Memory B cell (primary cell): ENCODE measurements around the gene IQSEC3.

Experiments
- ATAC-seq: fragments of 150-1000 bp; cut with Tn5 transposase; 2 replicates; pipeline ENCODE4 v1.10.0; 2021; ENCODE audit warnings: low read depth, mild to moderate bottlenecking, moderate library complexity
- DNase-seq, 2 donors: peaks; one replicate each; pipeline ENCODE4 v3.0.0; 2022; ENCODE audit warnings: low spot score in 2 of 2
- H3K27ac Mint-ChIP-seq: one replicate; pipeline ENCODE4 v1.8.0; 2022; ENCODE audit warnings: mild to moderate bottlenecking, moderate library complexity, mixed read lengths
- H3K27me3 Mint-ChIP-seq: one replicate; pipeline ENCODE4 v1.8.0; 2022; ENCODE audit warnings: mixed read lengths
- H3K36me3 Mint-ChIP-seq: one replicate; pipeline ENCODE4 v1.8.0; 2022; ENCODE audit warnings: mild to moderate bottlenecking, mixed read lengths
- H3K4me1 Mint-ChIP-seq: one replicate; pipeline ENCODE4 v1.8.0; 2022; ENCODE audit warnings: mixed read lengths
- H3K4me3 Mint-ChIP-seq: one replicate; pipeline ENCODE4 v1.8.0; 2022; ENCODE audit warnings: mild to moderate bottlenecking, moderate library complexity, mixed read lengths
- H3K9me3 Mint-ChIP-seq: one replicate; pipeline ENCODE4 v1.8.0; 2022; ENCODE audit warnings: mixed read lengths

Gene IQSEC3

DNA sequence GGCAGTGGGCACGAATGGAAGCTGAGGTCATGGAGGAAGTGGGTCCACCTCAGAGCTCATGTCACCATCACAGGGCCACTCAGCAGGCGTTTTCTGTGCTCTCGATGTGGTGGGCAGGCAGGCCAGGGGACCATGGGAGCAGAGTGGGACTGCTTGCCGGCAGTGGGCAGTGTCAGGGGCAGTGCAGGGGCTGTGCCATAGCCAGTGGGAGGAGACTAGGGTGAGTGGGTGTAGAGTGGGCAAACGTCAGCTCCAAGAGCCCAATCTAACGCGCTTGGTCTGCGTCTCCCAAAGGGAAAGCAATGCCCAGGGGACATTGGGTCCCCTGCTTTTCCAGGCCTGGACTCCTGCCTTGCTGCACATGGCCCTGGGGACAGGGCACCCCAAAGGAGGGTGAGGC is 89.1 kb downstream of the IQSEC3 start:
- Mint-ChIP-seq H3K4me1 (peaks cover 2% of the 10 kb centered on the region), H3K9me3 (peaks cover 2% of the 10 kb centered on the region), H3K4me3 (no peak overlapping the region), H3K36me3 (no peaks in the 10 kb centered on the region), H3K27ac (no peak overlapping the region), H3K27me3 (peaks cover 11% of the 10 kb centered on the region)
- no peak for ATAC-seq
- DNase-seq = no peak

- DNase-seq = no peak
- no peak for ATAC-seq
- Mint-ChIP-seq H3K4me1 (peaks cover 2% of the 10 kb centered on the region), H3K27ac (no peak overlapping the region), H3K36me3 (no peaks in the 10 kb centered on the region), H3K9me3 (peaks cover 2% of the 10 kb centered on the region), H3K4me3 (no peak overlapping the region), H3K27me3 (peaks cover 7% of the 10 kb centered on the region)
These were observed 90.4 kb downstream of the IQSEC3 start for GRCh38 chr12:156945-157344.

GRCh38 chr12:157644-158043 is 91.1 kb downstream of the IQSEC3 start:
- DNase-seq (no peak), ATAC-seq (no peak)
- Mint-ChIP-seq H3K36me3 (no peaks in the 10 kb centered on the region), H3K27ac (no peak overlapping the region), H3K4me3 (no peak overlapping the region), H3K27me3 (peaks cover 6% of the 10 kb centered on the region), H3K4me1 (peaks cover 2% of the 10 kb centered on the region), H3K9me3 (peaks cover 2% of the 10 kb centered on the region)

DNA sequence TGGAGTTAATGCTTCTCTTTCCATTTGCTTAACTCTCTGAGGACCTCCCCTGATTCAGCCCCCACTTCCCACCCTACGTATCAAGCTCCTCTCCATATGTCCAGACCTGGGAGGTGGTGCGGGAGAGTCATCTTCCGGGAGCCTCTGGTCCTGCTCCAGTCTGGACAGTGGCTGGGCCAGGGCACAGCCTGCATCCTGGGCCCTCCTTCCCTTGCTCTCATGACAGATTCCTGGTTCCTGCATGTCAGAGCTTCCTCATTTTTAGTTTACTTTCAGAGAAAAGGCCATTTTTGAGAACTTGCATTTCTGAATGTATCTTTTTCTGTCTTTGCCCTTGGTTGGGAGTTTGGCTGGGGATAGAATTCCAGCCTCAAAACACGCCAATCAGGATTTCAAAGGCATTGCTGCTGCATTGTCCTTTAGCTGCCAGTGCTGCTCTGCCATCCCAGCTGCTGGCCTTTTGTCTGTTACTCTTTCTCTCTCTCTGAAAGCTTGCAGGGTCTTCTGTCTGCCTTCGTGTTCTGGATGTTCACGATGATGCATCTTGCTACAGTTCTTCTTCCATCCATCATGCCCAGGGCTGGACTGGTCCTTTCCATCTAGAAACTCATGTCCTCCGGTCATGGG is 92.7 kb downstream of the IQSEC3 start:
- no peak overlapping the region for H3K4me3 Mint-ChIP-seq
- no peak overlapping the region for H3K27ac Mint-ChIP-seq
- no peak for ATAC-seq
- peaks cover 6% of the 10 kb centered on the region for H3K27me3 Mint-ChIP-seq
- no peaks in the 10 kb centered on the region for H3K36me3 Mint-ChIP-seq
- peaks cover 2% of the 10 kb centered on the region for H3K9me3 Mint-ChIP-seq
- no peak for DNase-seq
- peaks cover 2% of the 10 kb centered on the region for H3K4me1 Mint-ChIP-seq

GRCh38 chr12:160858-161257 is 94.3 kb downstream of the IQSEC3 start:
- Mint-ChIP-seq H3K4me3 (no peak overlapping the region), H3K27ac (no peak overlapping the region), H3K9me3 (peaks cover 2% of the 10 kb centered on the region), H3K4me1 (peaks cover 2% of the 10 kb centered on the region), H3K36me3 (no peaks in the 10 kb centered on the region), H3K27me3 (peaks cover 6% of the 10 kb centered on the region)
- DNase-seq = no peak
- no peak for ATAC-seq

DNA sequence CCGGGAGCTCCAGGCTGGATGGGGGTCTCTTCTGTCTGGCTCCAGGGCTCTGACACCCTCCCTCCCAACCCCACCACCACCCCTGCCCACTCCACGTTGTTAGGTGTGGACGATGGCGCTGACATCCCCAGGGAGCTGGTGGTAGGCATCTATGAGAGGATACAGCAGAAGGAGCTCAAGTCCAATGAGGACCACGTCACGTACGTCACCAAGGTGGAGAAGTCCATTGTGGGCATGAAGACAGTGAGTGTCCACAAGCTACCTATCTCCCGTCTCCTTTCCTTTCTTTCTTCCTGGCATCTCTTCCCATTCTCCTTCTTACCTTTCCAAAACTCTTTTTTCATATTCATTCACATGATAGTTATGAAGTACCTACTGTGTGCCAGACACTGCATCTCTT is 95.3 kb downstream of the IQSEC3 start:
- DNase-seq = no peak
- ATAC-seq = no peak
- Mint-ChIP-seq H3K4me1 (peaks cover 2% of the 10 kb centered on the region), H3K4me3 (no peak overlapping the region), H3K9me3 (peaks cover 2% of the 10 kb centered on the region), H3K27ac (no peak overlapping the region), H3K36me3 (no peaks in the 10 kb centered on the region), H3K27me3 (peaks cover 9% of the 10 kb centered on the region)

GRCh38 chr12:162467-163307 is 96.1 kb downstream of the IQSEC3 start:
- no peak for DNase-seq
- Mint-ChIP-seq H3K27me3 (peaks cover 9% of the 10 kb centered on the region), H3K9me3 (peaks cover 2% of the 10 kb centered on the region), H3K36me3 (no peaks in the 10 kb centered on the region), H3K27ac (no peak overlapping the region), H3K4me1 (peaks cover 2% of the 10 kb centered on the region), H3K4me3 (no peak overlapping the region)
- ATAC-seq = no peak

DNA sequence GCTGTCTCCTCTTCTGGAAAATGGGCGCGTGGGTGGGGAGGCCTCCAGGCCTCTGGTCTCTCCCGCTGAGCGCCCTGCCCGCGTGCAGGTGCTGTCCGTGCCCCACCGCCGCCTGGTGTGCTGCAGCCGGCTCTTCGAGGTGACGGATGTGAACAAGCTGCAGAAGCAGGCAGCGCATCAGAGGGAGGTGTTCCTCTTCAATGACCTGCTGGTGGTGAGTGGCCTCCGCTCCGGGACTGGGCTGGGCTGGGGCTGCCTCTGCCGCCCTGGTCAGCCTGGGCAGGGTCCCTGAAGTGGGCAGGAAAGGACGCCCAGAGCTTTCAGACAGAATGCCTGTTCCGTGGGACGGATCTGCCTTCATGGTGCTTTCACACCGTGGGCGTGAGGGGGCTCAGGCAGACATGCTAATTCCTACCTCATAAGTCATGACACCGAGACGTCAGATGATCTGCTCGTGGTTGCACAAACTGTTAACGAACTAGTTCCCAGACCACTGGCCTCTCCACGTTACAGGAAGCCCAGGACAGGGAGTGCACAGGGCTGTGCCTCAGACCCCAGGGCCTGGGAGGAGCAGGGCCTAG is 96.9 kb downstream of the IQSEC3 start:
- Mint-ChIP-seq H3K36me3 (no peaks in the 10 kb centered on the region), H3K27me3 (peaks cover 9% of the 10 kb centered on the region), H3K4me3 (no peak overlapping the region), H3K4me1 (peaks cover 2% of the 10 kb centered on the region), H3K27ac (no peak overlapping the region), H3K9me3 (peaks cover 2% of the 10 kb centered on the region)
- DNase-seq (no peak), ATAC-seq (no peak)

GRCh38 chr12:164207-164606 is 97.6 kb downstream of the IQSEC3 start:
- peaks cover 8% of the 10 kb centered on the region for H3K27me3 Mint-ChIP-seq
- H3K36me3 Mint-ChIP-seq = no peaks in the 10 kb centered on the region
- no peak overlapping the region for H3K4me3 Mint-ChIP-seq
- H3K9me3 Mint-ChIP-seq = no peaks in the 10 kb centered on the region
- H3K27ac Mint-ChIP-seq = no peak overlapping the region
- DNase-seq (no peak), ATAC-seq (no peak)
- H3K4me1 Mint-ChIP-seq = no peaks in the 10 kb centered on the region

DNA sequence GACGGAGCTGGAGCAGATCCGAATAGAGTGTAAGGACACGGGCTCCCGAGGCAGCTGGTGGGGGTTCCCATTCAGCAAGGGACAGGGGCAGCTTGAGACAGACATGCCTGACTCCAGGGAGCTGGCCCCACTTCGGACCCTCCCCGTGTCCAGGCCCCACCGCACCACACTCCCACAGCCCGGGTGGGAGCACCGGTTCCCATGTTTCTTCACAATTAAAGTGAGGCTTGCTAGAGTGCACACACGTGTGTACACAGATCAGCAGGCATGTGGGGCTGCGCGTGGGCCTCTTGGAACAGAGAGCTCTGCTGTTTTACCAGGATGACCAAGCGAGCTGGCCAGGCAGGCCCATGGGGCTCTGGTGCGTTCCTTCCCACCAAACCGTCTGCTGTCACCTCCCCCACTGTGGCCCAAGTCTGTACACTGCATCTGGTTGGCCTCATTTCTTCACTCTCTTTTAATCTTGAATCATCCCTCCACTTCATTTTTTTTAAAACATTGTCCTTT is 99.3 kb downstream of the IQSEC3 start:
- no peak overlapping the region for H3K27ac Mint-ChIP-seq
- H3K4me1 Mint-ChIP-seq = no peaks in the 10 kb centered on the region
- H3K4me3 Mint-ChIP-seq = no peak overlapping the region
- H3K27me3 Mint-ChIP-seq = peaks cover 14% of the 10 kb centered on the region
- H3K9me3 Mint-ChIP-seq = no peaks in the 10 kb centered on the region
- no peak for DNase-seq
- ATAC-seq = no peak
- H3K36me3 Mint-ChIP-seq = no peaks in the 10 kb centered on the region

DNA sequence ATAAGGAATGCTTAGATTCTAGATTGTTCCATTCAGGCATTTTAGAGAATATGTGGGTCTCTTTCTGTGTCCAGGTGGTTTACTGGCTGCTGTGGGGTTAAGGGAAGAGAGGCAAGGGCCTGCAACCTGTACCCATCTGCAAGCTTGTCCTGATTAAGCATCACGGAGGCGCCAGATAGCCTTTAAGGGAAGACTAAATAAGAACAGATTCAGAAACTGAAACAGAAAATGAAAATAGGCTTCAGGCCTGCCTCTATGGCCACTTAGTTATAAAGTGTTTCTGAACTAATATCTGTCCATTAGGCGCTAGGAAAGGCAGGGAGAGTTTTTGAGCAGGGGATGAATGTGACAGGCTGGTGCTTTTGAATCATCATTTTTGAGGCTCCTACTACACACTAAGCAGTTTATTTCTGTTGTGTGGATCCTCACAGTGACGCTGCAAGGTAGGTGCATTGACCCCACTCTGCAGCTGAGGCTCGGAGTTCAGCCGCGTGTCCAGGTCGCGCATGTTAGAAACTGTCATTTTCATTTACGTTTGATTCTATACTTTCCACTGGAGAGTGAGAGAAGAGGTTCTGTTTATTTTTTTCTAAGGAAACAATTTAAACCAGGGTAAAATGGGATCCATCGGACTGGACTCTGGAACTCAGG is 100.0 kb downstream of the IQSEC3 start:
- Mint-ChIP-seq H3K36me3 (no peaks in the 10 kb centered on the region), H3K4me1 (no peaks in the 10 kb centered on the region), H3K9me3 (no peaks in the 10 kb centered on the region), H3K27ac (no peak overlapping the region), H3K4me3 (no peak overlapping the region), H3K27me3 (peaks cover 17% of the 10 kb centered on the region)
- ATAC-seq (no peak), DNase-seq (no peak)

DNA sequence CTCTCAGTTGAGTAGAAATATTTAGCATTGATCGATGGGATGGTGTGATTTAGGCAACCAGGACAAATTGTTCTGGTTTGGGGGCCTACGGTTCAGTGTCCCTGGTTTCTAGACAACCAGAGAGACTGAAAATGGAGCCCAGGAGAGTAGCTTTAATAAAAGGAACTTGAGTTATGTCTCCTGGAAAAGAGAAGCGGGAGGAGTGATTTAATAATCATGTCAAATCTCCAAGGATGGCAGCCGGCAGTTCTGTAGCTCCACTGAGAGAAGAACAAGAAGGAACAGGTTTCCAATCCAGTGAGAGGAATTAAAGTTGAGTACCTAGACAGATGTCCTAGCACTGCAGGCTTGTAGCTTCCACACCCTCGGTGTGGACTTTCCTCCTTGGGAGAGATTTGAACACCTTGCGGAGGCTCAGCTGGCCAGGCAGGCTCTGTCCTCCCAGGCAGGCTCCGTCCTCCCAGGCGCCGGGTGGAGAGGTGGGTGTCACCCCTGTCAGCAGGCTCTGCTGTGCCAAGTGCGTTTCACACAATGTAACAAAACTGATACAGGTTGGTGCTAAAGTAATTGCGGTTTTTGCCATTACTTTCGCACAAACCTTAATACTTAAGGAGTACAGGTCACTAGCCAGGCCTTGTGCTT is 101.5 kb downstream of the IQSEC3 start:
- Mint-ChIP-seq H3K4me3 (no peak overlapping the region), H3K4me1 (no peaks in the 10 kb centered on the region), H3K9me3 (no peaks in the 10 kb centered on the region), H3K27me3 (peaks cover 25% of the 10 kb centered on the region), H3K36me3 (no peaks in the 10 kb centered on the region), H3K27ac (no peak overlapping the region)
- no peak for DNase-seq
- no peak for ATAC-seq

GRCh38 chr12:168763-169525 is 102.4 kb downstream of the IQSEC3 start:
- H3K27me3 Mint-ChIP-seq = peaks cover 26% of the 10 kb centered on the region
- no peak overlapping the region for H3K4me3 Mint-ChIP-seq

More at GRCh38 chr12:168763-169525, 102.4 kb downstream of the IQSEC3 start:
- H3K27ac Mint-ChIP-seq = no peak overlapping the region
- DNase-seq (no peak), ATAC-seq (no peak)
- no peaks in the 10 kb centered on the region for H3K36me3 Mint-ChIP-seq
- no peaks in the 10 kb centered on the region for H3K9me3 Mint-ChIP-seq
- H3K4me1 Mint-ChIP-seq = no peaks in the 10 kb centered on the region
